Natural killer cell treated with Interleukin-12 subunit alpha and Interleukin-12 subunit beta and Interleukin-15 and Interleukin-18, amount 100 ng/mL, for 72 hours (primary cell): ENCODE data around the gene ALDH3A1. TPM values are rescaled to one million over a fixed set of nuclear protein-coding genes. Genes with fewer than 3 reads are reported as not detected.

ENCODE experiments used
- ATAC-seq, 2 donors: fragments of 150-1000 bp; cut with Tn5 transposase in 1 of 2; sonication (Bioruptor Pico), chemical (Tn5 transposase) in 1 of 2; 2 replicates each; pipeline ENCODE4 v1.10.0; 2021
- DNase-seq: peaks from one replicate; pipeline ENCODE4 v3.0.0; 2022; ENCODE audit warnings: low spot score
- H3K27ac Mint-ChIP-seq, 2 donors: 1 replicate in 1 of 2; 2 replicates in 1 of 2; pipeline ENCODE4 v1.8.0; 2022; ENCODE audit warnings: mixed read lengths in 2 of 2, mild to moderate bottlenecking in 1 of 2, moderate library complexity in 1 of 2
- H3K27me3 Mint-ChIP-seq, 2 donors: 1 replicate in 1 of 2; 2 replicates in 1 of 2; pipeline ENCODE4 v1.8.0; 2022; ENCODE audit warnings: mixed read lengths in 2 of 2
- H3K36me3 Mint-ChIP-seq: one replicate; pipeline ENCODE4 v1.8.0; 2022; ENCODE audit warnings: mixed read lengths
- H3K4me1 Mint-ChIP-seq, 2 donors: 1 replicate in 1 of 2; 2 replicates in 1 of 2; pipeline ENCODE4 v1.8.0; 2022; ENCODE audit warnings: low read depth in 2 of 2, mixed read lengths in 2 of 2, mild to moderate bottlenecking in 1 of 2
- H3K4me3 Mint-ChIP-seq: one replicate; pipeline ENCODE4 v1.8.0; 2022; ENCODE audit warnings: mixed read lengths
- H3K9me3 Mint-ChIP-seq: 2 replicates; pipeline ENCODE4 v1.8.0; 2022; ENCODE audit warnings: mixed read lengths
- total RNA-seq, 2 donors: library from RNA; stranded (reverse); gene quantifications; one replicate each; pipeline ENCODE4 v1.2.3, GENCODE V29; 2022

Gene ALDH3A1
- total RNA-seq, 2 donors from 2014 or later: not detected

- no peaks in the 10 kb centered on the region for H3K36me3 Mint-ChIP-seq
- H3K4me3 Mint-ChIP-seq: no peak overlapping the region
- H3K27me3 Mint-ChIP-seq: no peaks in the 10 kb centered on the region
- H3K9me3 Mint-ChIP-seq: no peaks in the 10 kb centered on the region
- DNase-seq (no peak), ATAC-seq (no peak)
- no peaks in the 10 kb centered on the region for H3K4me1 Mint-ChIP-seq
- no peak overlapping the region for H3K27ac Mint-ChIP-seq
Measured at GRCh38 chr17:19703828-19704613, 44.1 kb downstream of the ALDH3A1 start.

DNA sequence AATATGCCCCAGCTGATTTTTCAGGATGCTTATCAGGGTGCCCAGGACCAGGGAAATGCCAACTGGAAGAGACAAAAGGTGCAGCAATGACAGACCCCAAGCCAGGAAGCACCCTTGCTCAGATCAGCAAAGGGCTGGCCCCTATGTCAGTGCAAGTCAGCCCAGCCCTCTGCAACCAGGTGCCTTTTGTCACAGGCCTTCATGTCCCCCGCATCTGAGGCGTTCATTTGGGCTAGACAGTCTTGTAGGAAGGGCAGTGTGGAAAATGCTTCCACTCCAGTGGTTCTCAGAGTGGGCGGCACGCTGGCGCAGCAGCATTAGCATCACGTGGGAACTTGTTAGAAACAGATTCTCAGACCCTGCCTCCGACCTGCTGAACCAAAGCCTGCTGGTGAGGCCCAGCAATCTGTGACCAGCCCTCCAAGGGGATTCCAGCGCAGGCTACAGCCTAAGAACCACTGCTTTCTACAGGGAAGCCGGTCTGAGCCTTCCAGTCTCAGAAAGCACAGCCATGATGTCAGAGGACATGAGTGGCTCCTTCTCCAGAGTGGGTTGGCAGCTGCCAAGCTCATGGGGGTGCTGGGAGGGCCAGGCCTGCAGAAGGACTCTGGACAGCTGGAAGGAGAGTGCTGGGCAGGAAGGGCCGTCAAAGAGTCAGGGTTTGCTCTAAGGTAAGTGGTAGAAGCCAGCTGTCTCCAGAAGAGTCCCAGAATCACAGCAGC is 44.8 kb downstream of the ALDH3A1 start:
- ATAC-seq (no peak), DNase-seq (no peak)
- Mint-ChIP-seq H3K9me3 (no peaks in the 10 kb centered on the region), H3K4me3 (no peak overlapping the region), H3K27ac (no peak overlapping the region), H3K27me3 (no peaks in the 10 kb centered on the region), H3K36me3 (no peaks in the 10 kb centered on the region), H3K4me1 (no peaks in the 10 kb centered on the region)

DNA sequence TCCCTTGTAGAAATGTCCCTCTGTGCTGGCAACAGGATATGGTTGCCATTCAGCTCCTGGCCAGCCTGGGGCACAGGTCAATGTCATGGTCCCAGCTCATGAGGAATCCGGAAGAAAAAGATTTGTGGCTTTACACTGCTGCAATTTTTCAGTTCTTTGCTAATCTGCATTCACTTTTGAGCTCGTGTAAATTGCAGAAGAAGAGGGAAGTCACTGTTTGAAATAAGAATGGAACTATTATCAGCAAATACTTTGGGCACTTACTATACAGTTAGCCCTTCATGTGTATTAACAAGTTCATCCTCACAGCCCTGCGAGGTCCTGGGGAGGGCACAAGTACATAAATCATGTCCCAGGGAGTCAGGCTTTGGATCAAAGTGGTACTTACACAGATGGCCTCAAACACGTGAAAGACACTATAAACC is 45.9 kb downstream of the ALDH3A1 start:
- Mint-ChIP-seq H3K27ac (no peak overlapping the region), H3K4me3 (no peak overlapping the region), H3K36me3 (no peaks in the 10 kb centered on the region), H3K27me3 (no peaks in the 10 kb centered on the region), H3K9me3 (no peaks in the 10 kb centered on the region), H3K4me1 (no peaks in the 10 kb centered on the region)
- no peak for DNase-seq
- no peak for ATAC-seq

Other genes starting within 250 kb of the ALDH3A1 start
- gene SLC47A1, start 214.4 kb downstream of the ALDH3A1 start, total RNA-seq: not detected
- gene ALDH3A2, start 99.5 kb downstream of the ALDH3A1 start, total RNA-seq: 10 to 100 TPM; 22.3 to 31.6 TPM
- not detected for gene SLC47A2, start 31.7 kb downstream of the ALDH3A1 start, total RNA-seq
- gene ULK2, start 119.6 kb upstream of the ALDH3A1 start, total RNA-seq: 1 to 10 TPM; 7.5 to 8.6 TPM
- gene AKAP10, start 229.5 kb upstream of the ALDH3A1 start, total RNA-seq: 10 to 100 TPM; 46.0 to 66.7 TPM